AG04449 (cell line): ENCODE data around the gene PEG3.

Experiments
- CTCF ChIA-PET: fragments of 350-600 bp; formaldehyde crosslinking; extraction: SDS; loops from one replicate; lab custom pipeline; 2021; ENCODE audit warnings: antibody characterized with exemption; lab: Yijun Ruan, JAX
- POLR2A ChIA-PET: fragments of 400-600, 350-600 bp; formaldehyde crosslinking; extraction: SDS; loops from one replicate; lab custom pipeline; 2020; ENCODE audit warnings: antibody characterized with exemption, inconsistent platforms; lab: Yijun Ruan, JAX
- DNase-seq: peaks from one replicate; pipeline ENCODE4 v3.0.0-alpha.2; 2010; ENCODE audit warnings: low read depth, low spot score
- H3K4me3 ChIP-seq: 2 replicates; pipeline ENCODE4 v1.5.1; 2011; ENCODE audit warnings: low read depth, mild to moderate bottlenecking, control low read depth, low read length
- TF ChIP-seq, protein P1 (sequence below): IDR thresholded peaks from one replicate; pipeline ENCODE4 v1.5.1; 2011; ENCODE audit warnings: mild to moderate bottlenecking, moderate library complexity, low read length, control low read depth, inconsistent platforms; ENCODE audit not compliant: insufficient read depth; ENCODE audit errors: missing control alignments

PEG3 gene

DNA sequence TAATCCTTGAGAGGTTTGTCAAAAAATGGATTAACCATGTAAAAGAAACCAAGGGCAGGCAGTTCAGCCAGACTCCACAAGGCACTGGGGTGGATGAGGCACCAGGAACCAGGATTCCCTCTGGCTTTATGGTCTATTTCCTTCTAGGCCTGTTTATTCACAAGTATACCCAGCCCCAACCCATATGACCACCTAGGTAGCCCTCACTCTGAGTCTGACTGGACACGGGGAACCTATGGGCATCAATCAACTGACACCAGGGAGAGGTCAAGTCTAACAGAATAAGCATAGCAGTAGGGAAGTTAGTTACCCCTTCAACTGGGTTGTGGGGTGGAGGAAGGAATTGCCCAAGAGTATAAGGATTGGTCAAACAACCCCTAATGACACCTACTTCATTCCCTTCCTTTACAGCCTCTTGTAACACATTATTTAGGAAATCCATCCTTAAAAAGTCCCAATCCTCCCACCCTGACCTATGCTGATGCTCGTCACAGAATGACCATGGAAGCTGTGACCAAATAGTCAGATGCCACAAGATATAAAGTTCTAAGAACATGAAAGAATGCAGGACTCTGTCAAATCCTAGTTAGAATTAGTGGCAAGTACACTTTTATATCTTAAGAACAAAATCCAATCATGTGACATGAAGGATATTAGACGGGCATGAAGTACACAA lies 31.7 kb downstream of the PEG3 start:
- no peak for DNase-seq
- ChIA-PET CTCF (no interaction called here), POLR2A (no interaction called here)
- H3K4me3 ChIP-seq: no peak overlapping the region
- TF ChIP-seq, protein P1, sequence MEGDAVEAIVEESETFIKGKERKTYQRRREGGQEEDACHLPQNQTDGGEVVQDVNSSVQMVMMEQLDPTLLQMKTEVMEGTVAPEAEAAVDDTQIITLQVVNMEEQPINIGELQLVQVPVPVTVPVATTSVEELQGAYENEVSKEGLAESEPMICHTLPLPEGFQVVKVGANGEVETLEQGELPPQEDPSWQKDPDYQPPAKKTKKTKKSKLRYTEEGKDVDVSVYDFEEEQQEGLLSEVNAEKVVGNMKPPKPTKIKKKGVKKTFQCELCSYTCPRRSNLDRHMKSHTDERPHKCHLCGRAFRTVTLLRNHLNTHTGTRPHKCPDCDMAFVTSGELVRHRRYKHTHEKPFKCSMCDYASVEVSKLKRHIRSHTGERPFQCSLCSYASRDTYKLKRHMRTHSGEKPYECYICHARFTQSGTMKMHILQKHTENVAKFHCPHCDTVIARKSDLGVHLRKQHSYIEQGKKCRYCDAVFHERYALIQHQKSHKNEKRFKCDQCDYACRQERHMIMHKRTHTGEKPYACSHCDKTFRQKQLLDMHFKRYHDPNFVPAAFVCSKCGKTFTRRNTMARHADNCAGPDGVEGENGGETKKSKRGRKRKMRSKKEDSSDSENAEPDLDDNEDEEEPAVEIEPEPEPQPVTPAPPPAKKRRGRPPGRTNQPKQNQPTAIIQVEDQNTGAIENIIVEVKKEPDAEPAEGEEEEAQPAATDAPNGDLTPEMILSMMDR: no peak

DNA sequence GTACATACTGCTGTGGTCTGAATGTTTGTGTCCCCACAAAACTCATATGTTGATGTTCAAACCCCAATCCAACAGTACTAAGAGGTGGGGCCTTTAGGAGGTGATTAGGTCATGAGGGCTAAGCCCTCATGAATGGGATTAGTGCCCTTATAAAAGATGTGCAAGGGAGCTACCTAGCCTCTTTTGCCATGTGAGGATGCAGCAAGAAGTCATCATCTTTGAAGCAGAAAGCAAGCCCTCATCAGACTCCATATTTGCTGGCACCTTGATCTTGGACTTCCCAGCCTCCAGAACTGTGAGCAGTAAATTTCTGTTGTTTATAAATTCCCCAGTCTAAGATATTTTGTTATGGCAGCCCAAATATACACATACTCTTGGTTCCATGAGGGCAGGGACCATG lies 33.9 kb downstream of the PEG3 start:
- CTCF ChIA-PET: no interaction called here
- TF ChIP-seq, protein P1: no peak
- POLR2A ChIA-PET: no interaction called here
- H3K4me3 ChIP-seq: no peak overlapping the region
- DNase-seq: no peak
